C4-2B (cell line): ENCODE data around the gene DYDC1.

Experiments used
- ZFX ChIP-seq: fragments of 450-650 bp; IDR thresholded peaks from 2 replicates; pipeline ENCODE4 v1.6.1; 2017
- TF ChIP-seq, protein P1 (sequence below): fragments of 450-650 bp; conservative IDR thresholded peaks from 2 replicates; pipeline ENCODE4 v1.5.1; 2017; ENCODE audit warnings: mild to moderate bottlenecking

DNA sequence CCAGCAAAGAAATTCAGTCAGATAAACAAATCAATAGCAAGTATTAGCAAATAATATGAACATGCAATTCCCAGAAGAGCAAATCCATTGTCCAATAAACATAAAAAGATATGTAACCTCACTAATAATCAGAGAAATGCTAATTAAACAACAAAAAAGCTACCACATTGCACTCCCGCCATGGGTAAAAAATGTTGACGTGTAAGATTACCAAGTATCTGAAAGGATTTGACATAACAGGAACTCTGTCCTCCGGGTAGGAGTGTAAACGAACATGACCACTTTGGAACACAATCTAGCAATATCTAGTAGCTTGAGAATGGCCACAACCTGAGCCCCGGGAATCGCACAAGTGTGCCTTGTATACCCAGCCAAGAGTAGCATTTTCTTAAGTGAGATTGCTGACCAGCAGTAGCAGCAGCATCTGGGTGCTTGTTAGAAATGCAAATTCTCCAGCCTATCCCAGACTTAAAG lies 31.6 kb downstream of the DYDC1 start:
- TF ChIP-seq, protein P1, sequence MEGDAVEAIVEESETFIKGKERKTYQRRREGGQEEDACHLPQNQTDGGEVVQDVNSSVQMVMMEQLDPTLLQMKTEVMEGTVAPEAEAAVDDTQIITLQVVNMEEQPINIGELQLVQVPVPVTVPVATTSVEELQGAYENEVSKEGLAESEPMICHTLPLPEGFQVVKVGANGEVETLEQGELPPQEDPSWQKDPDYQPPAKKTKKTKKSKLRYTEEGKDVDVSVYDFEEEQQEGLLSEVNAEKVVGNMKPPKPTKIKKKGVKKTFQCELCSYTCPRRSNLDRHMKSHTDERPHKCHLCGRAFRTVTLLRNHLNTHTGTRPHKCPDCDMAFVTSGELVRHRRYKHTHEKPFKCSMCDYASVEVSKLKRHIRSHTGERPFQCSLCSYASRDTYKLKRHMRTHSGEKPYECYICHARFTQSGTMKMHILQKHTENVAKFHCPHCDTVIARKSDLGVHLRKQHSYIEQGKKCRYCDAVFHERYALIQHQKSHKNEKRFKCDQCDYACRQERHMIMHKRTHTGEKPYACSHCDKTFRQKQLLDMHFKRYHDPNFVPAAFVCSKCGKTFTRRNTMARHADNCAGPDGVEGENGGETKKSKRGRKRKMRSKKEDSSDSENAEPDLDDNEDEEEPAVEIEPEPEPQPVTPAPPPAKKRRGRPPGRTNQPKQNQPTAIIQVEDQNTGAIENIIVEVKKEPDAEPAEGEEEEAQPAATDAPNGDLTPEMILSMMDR: no peak
- TF ChIP-seq ZFX: no peak
